Measurements from ENCODE around the gene HIF3A. TPM values are rescaled to one million over a fixed set of nuclear protein-coding genes. Genes with fewer than 3 reads are reported as not detected.

Gene HIF3A
- total RNA-seq, 1 experiment from 2014 or later, result 0.68 TPM

GRCh38 chr19:46324277-46324676 is 27.4 kb downstream of the HIF3A start:
- Mint-ChIP-seq H3K27ac (ENCODE audit: unreplicated experiment) (no peak overlapping the region), H3K36me3 (ENCODE audit: insufficient read depth, unreplicated experiment) (no peaks in the 10 kb centered on the region), H3K4me1 (ENCODE audit: low read depth, unreplicated experiment) (no peaks in the 10 kb centered on the region), H3K27me3 (ENCODE audit: unreplicated experiment) (peaks cover 13% of the 10 kb centered on the region), H3K4me3 (ENCODE audit: low read depth, unreplicated experiment) (no peak overlapping the region), H3K9me3 (ENCODE audit: low read depth, unreplicated experiment) (peaks cover 20% of the 10 kb centered on the region)
- CTCF ChIA-PET, result interaction anchor here (0.5 kb wide), 1 partner anchor 401 kb away, joined by 5 read pairs; no protein-coding TSS in a partner anchor
- TF ChIP-seq CTCF (IDR thresholded peaks at IDR 0.05; ENCODE audit: unreplicated experiment), result no peak
- BruUV-seq (replicated peaks), result no TSS peak
- intact Hi-C loops (cut with micrococcal nuclease; ENCODE audit: unreplicated experiment), result no loop called here
- DNase-seq, result no peak

GRCh38 chr19:46326608-46327007 is 29.8 kb downstream of the HIF3A start:
- H3K36me3 Mint-ChIP-seq (ENCODE audit: insufficient read depth, unreplicated experiment), result no peaks in the 10 kb centered on the region
- TF ChIP-seq CTCF (IDR thresholded peaks at IDR 0.05; ENCODE audit: unreplicated experiment), result no peak
- peaks cover 17% of the 10 kb centered on the region for H3K27me3 Mint-ChIP-seq (ENCODE audit: unreplicated experiment)
- no peak for DNase-seq
- no peaks in the 10 kb centered on the region for H3K4me1 Mint-ChIP-seq (ENCODE audit: low read depth, unreplicated experiment)
- intact Hi-C loops (cut with micrococcal nuclease; ENCODE audit: unreplicated experiment), result no loop called here
- no TSS peak for BruUV-seq (replicated peaks)
- CTCF ChIA-PET, result no interaction called here
- peaks cover 21% of the 10 kb centered on the region for H3K9me3 Mint-ChIP-seq (ENCODE audit: low read depth, unreplicated experiment)
- no peak overlapping the region for H3K27ac Mint-ChIP-seq (ENCODE audit: unreplicated experiment)
- no peak overlapping the region for H3K4me3 Mint-ChIP-seq (ENCODE audit: low read depth, unreplicated experiment)

- intact Hi-C loops (cut with micrococcal nuclease; ENCODE audit: unreplicated experiment), result no loop called here
- peaks cover 17% of the 10 kb centered on the region for H3K27me3 Mint-ChIP-seq (ENCODE audit: unreplicated experiment)
- H3K9me3 Mint-ChIP-seq (ENCODE audit: low read depth, unreplicated experiment), result peaks cover 21% of the 10 kb centered on the region
- no peak for TF ChIP-seq CTCF (IDR thresholded peaks at IDR 0.05; ENCODE audit: unreplicated experiment)
- CTCF ChIA-PET, result no interaction called here
- no TSS peak for BruUV-seq (replicated peaks)
- no peaks in the 10 kb centered on the region for H3K4me1 Mint-ChIP-seq (ENCODE audit: low read depth, unreplicated experiment)
- no peak overlapping the region for H3K27ac Mint-ChIP-seq (ENCODE audit: unreplicated experiment)
- no peaks in the 10 kb centered on the region for H3K36me3 Mint-ChIP-seq (ENCODE audit: insufficient read depth, unreplicated experiment)
- H3K4me3 Mint-ChIP-seq (ENCODE audit: low read depth, unreplicated experiment), result no peak overlapping the region
- DNase-seq, result no peak
Observed at GRCh38 chr19:46328079-46328478, 31.2 kb downstream of the HIF3A start.

- CTCF ChIA-PET, result no interaction called here
- no TSS peak for BruUV-seq (replicated peaks)
- Mint-ChIP-seq H3K36me3 (ENCODE audit: insufficient read depth, unreplicated experiment) (no peaks in the 10 kb centered on the region), H3K27me3 (ENCODE audit: unreplicated experiment) (peaks cover 17% of the 10 kb centered on the region), H3K27ac (ENCODE audit: unreplicated experiment) (no peak overlapping the region), H3K9me3 (ENCODE audit: low read depth, unreplicated experiment) (peaks cover 19% of the 10 kb centered on the region), H3K4me3 (ENCODE audit: low read depth, unreplicated experiment) (no peak overlapping the region), H3K4me1 (ENCODE audit: low read depth, unreplicated experiment) (no peaks in the 10 kb centered on the region)
- no peak for DNase-seq
- intact Hi-C loops (cut with micrococcal nuclease; ENCODE audit: unreplicated experiment), result no loop called here
- TF ChIP-seq CTCF (IDR thresholded peaks at IDR 0.05; ENCODE audit: unreplicated experiment), result no peak
Observed at GRCh38 chr19:46330319-46330918, 33.6 kb downstream of the HIF3A start.
